Activated CD4-positive, alpha-beta T cell treated with anti-CD3 and anti-CD28 coated beads, Interleukin-2, amount 10 ng/mL, durations not matched to agents 7 days and 5 days (primary cell): ENCODE data around the gene USP17L27. TPM values are rescaled to one million over a fixed set of nuclear protein-coding genes. Genes with fewer than 3 reads are reported as not detected.
"Not testable (repeated sequence)": the region's sequence is repeated elsewhere in the genome, so short reads cannot be mapped to it uniquely, and the experiment has no call there.

Experiments used
- CTCF ChIA-PET: fragments of 350-600 bp; sonication (Branson Sonifier 250); formaldehyde crosslinking; loops from one replicate; lab custom pipeline; 2021; ENCODE audit warnings: antibody characterized with exemption; lab: Charles Lee
- POLR2A ChIA-PET: fragments of 350-600 bp; sonication (Branson Sonifier 250); formaldehyde crosslinking; loops from one replicate; lab custom pipeline; 2021; ENCODE audit warnings: antibody characterized with exemption; lab: Charles Lee
- DNase-seq: peaks from one replicate; pipeline ENCODE4 v3.0.0-alpha.2; 2020
- H3K27ac Mint-ChIP-seq: one replicate; pipeline ENCODE4 v1.8.0; 2021; ENCODE audit warnings: mild to moderate bottlenecking, moderate library complexity, mixed read lengths
- H3K27me3 Mint-ChIP-seq: one replicate; pipeline ENCODE4 v1.8.0; 2021; ENCODE audit warnings: mixed read lengths
- H3K36me3 Mint-ChIP-seq: one replicate; pipeline ENCODE4 v1.8.0; 2021; ENCODE audit warnings: low read depth, mixed read lengths
- H3K4me1 Mint-ChIP-seq: one replicate; pipeline ENCODE4 v1.8.0; 2021; ENCODE audit warnings: mixed read lengths
- H3K4me3 Mint-ChIP-seq: one replicate; pipeline ENCODE4 v1.8.0; 2021; ENCODE audit warnings: mild to moderate bottlenecking, moderate library complexity, mixed read lengths
- H3K9me3 Mint-ChIP-seq: one replicate; pipeline ENCODE4 v1.8.0; 2021; ENCODE audit warnings: mixed read lengths
- total RNA-seq, 2 experiments: library from RNA; stranded (reverse); gene quantifications; one replicate each; pipeline ENCODE4 v1.2.3, GENCODE V29; 2021

The USP17L27 gene
- not detected for total RNA-seq

- POLR2A ChIA-PET, DNase-seq, H3K36me3 Mint-ChIP-seq, H3K27ac Mint-ChIP-seq, H3K4me1 Mint-ChIP-seq, CTCF ChIA-PET, H3K9me3 Mint-ChIP-seq, H3K27me3 Mint-ChIP-seq, H3K4me3 Mint-ChIP-seq: not testable (repeated sequence)
Observed at GRCh38 chr4:9343848-9344247, at the start of gene USP17L27. Gene USP17L27 (plus strand): TSS chr4:9344148. CDS start chr4:9344148, 0 bp downstream.

DNA sequence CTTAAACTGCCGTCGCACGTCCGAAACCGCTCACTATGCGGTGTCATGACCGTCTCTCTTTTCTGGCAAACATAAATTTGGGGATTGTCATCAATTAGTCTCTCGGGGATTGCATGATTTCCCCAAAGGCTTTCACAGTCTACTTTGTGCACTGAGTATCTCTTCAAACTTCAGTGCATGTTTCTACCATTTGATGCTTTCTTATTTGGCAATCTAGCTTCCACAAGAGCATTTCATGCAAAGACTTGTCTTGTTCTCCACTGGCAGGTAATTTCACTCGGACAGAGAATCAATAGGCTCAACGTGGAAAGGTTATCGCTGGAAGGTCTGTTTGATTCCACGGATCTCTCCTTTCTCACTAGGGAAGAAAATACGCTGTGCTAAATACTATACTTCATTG is 19.8 kb upstream of the USP17L27 start:
- H3K27me3 Mint-ChIP-seq, H3K27ac Mint-ChIP-seq, H3K4me1 Mint-ChIP-seq, H3K4me3 Mint-ChIP-seq, CTCF ChIA-PET, H3K36me3 Mint-ChIP-seq, DNase-seq, H3K9me3 Mint-ChIP-seq, POLR2A ChIA-PET: not testable (repeated sequence)

- POLR2A ChIA-PET, H3K4me3 Mint-ChIP-seq, H3K36me3 Mint-ChIP-seq, H3K27ac Mint-ChIP-seq, H3K4me1 Mint-ChIP-seq, CTCF ChIA-PET, DNase-seq, H3K9me3 Mint-ChIP-seq, H3K27me3 Mint-ChIP-seq: not testable (repeated sequence)
Observed at GRCh38 chr4:9324865-9325264, 19.1 kb upstream of the USP17L27 start, which contains the start of gene USP17L24. Gene USP17L24 (plus strand): TSS chr4:9325165. CDS start chr4:9325165, 0 bp downstream.

- H3K9me3 Mint-ChIP-seq, DNase-seq, CTCF ChIA-PET, H3K27ac Mint-ChIP-seq, H3K27me3 Mint-ChIP-seq, H3K4me1 Mint-ChIP-seq, H3K36me3 Mint-ChIP-seq, POLR2A ChIA-PET, H3K4me3 Mint-ChIP-seq: not testable (repeated sequence)
Observed at GRCh38 chr4:9329611-9330010, 14.3 kb upstream of the USP17L27 start, which contains the start of gene USP17L25. Gene USP17L25 (plus strand): TSS chr4:9329911. CDS start chr4:9329911, 0 bp downstream.

- POLR2A ChIA-PET, H3K36me3 Mint-ChIP-seq, CTCF ChIA-PET, H3K27ac Mint-ChIP-seq, H3K9me3 Mint-ChIP-seq, DNase-seq, H3K4me3 Mint-ChIP-seq, H3K4me1 Mint-ChIP-seq, H3K27me3 Mint-ChIP-seq: not testable (repeated sequence)
Observed at GRCh38 chr4:9334358-9334757, 9.6 kb upstream of the USP17L27 start, which contains the start of gene USP17L26. Gene USP17L26 (plus strand): TSS chr4:9334658. CDS start chr4:9334658, 0 bp downstream.

GRCh38 chr4:9339103-9339502 is 4.8 kb upstream of the USP17L27 start, which contains the start of gene USP17L5:
Gene USP17L5 (plus strand): TSS chr4:9339403. CDS start chr4:9339403, 0 bp downstream.
- H3K27me3 Mint-ChIP-seq, CTCF ChIA-PET, POLR2A ChIA-PET, H3K4me3 Mint-ChIP-seq, DNase-seq, H3K36me3 Mint-ChIP-seq, H3K27ac Mint-ChIP-seq, H3K4me1 Mint-ChIP-seq, H3K9me3 Mint-ChIP-seq: not testable (repeated sequence)

- H3K36me3 Mint-ChIP-seq, H3K27me3 Mint-ChIP-seq, DNase-seq, CTCF ChIA-PET, H3K27ac Mint-ChIP-seq, H3K4me1 Mint-ChIP-seq, H3K9me3 Mint-ChIP-seq, H3K4me3 Mint-ChIP-seq, POLR2A ChIA-PET: not testable (repeated sequence)
Observed at GRCh38 chr4:9348593-9348992, 4.6 kb downstream of the USP17L27 start, which contains the start of gene USP17L28. Gene USP17L28 (plus strand): TSS chr4:9348893. CDS start chr4:9348893, 0 bp downstream.

DNA sequence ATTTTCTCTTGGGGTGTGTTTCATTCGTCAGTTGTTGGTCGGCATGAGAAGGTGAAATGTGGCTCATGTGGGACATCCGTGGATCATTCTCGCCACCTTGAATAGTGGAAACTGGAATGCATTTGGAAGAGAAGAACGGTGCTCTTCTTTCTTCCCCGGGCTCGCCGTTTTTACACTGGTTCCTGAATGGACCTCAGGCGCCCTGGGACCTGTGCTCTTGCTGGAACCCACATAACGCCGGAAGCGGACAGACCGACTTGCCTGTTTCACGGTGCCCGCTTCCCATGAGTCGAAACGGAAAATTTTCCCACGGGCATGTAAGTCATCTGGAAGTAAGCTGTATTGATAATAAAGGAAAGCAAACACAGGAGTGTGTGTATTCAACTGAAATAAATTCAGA is 6.9 kb downstream of the USP17L27 start:
- H3K27me3 Mint-ChIP-seq, CTCF ChIA-PET, H3K4me1 Mint-ChIP-seq, POLR2A ChIA-PET, H3K4me3 Mint-ChIP-seq, H3K27ac Mint-ChIP-seq, H3K9me3 Mint-ChIP-seq, DNase-seq, H3K36me3 Mint-ChIP-seq: not testable (repeated sequence)

- POLR2A ChIA-PET, H3K4me1 Mint-ChIP-seq, H3K27me3 Mint-ChIP-seq, CTCF ChIA-PET, DNase-seq, H3K36me3 Mint-ChIP-seq, H3K4me3 Mint-ChIP-seq, H3K9me3 Mint-ChIP-seq, H3K27ac Mint-ChIP-seq: not testable (repeated sequence)
Observed at GRCh38 chr4:9353338-9353737, 9.4 kb downstream of the USP17L27 start, which contains the start of gene USP17L29. Gene USP17L29 (plus strand): TSS chr4:9353638. CDS start chr4:9353638, 0 bp downstream.

DNA sequence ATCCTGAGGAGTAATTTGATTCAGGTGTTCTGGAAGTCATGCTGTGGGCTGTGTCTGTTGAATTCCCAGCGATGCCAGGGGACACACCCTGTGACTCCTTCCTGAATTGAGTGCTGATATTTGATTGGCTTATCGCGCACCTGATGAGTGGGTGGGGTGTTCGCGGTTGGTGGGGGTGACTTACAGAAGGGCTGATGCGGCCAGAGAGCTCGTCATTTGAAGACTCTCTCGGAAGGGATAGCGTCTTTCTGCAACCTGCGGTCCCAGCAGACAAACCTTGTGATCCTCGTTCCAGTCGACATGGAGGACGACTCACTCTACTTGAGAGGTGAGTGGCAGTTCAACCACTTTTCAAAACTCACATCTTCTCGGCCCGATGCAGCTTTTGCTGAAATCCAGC is 18.9 kb downstream of the USP17L27 start, which contains the start of gene USP17L30:
Gene USP17L30, plus strand, starts transcription at position 301 of the 400 bp plus-strand sequence. Its CDS starts 0 bp downstream, at position 301.
- CTCF ChIA-PET, H3K4me1 Mint-ChIP-seq, H3K36me3 Mint-ChIP-seq, H3K9me3 Mint-ChIP-seq, H3K4me3 Mint-ChIP-seq, DNase-seq, H3K27ac Mint-ChIP-seq, POLR2A ChIA-PET, H3K27me3 Mint-ChIP-seq: not testable (repeated sequence)

DNA sequence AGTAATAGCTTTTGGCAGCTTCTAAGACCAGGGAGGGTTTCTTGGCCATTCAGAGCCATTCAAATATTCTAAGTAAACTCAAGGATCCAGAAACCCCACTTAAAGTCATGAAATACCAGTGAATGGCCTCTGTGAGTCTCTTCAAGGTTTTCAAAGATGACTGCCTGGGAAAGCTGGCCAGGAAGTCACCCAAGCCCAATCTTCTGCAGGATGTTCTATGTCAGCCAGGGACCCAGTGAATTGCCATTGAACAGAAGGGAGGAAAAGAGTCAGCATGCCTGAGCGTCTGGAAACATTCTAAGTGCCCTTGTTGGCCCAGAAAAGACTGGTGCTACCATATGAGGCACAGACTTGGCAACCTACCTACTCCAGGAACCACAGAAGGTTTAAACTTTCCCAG is 35.9 kb downstream of the USP17L27 start:
- H3K27ac Mint-ChIP-seq, H3K4me1 Mint-ChIP-seq, H3K27me3 Mint-ChIP-seq, H3K9me3 Mint-ChIP-seq, POLR2A ChIA-PET, DNase-seq, H3K4me3 Mint-ChIP-seq, H3K36me3 Mint-ChIP-seq, CTCF ChIA-PET: not testable (repeated sequence)

GRCh38 chr4:9381012-9381534 is 37.1 kb downstream of the USP17L27 start:
- H3K36me3 Mint-ChIP-seq, H3K27ac Mint-ChIP-seq, POLR2A ChIA-PET, CTCF ChIA-PET, H3K9me3 Mint-ChIP-seq, H3K27me3 Mint-ChIP-seq, H3K4me1 Mint-ChIP-seq: not testable (repeated sequence)
- DNase-seq, result peak; percentile 56
- peak overlapping the region; percentile 52 for H3K4me3 Mint-ChIP-seq

DNA sequence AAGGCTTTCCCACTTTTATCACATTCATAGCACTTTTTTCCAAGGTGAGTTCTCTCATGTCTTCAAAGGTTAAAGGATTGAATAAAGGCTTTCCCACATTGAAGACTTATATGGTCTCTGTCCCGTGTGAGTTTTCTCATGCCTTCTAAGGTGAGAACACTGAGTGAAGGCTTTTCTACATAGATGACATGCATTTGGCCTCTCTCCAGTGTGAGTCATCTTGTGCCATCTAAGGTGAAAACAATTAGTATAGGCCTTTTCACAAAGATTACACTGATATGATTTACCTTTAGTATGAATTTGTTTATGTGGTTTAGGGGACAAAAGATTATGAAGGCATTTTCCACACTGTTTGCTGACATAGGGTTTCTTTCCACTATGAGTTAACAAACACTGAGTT is 40.2 kb downstream of the USP17L27 start:
- DNase-seq, result no peak
- no peak overlapping the region for H3K4me3 Mint-ChIP-seq
- no peaks in the 10 kb centered on the region for H3K9me3 Mint-ChIP-seq
- no peaks in the 10 kb centered on the region for H3K36me3 Mint-ChIP-seq
- no peaks in the 10 kb centered on the region for H3K27me3 Mint-ChIP-seq
- ChIA-PET POLR2A (no interaction called here), CTCF (no interaction called here)
- H3K27ac Mint-ChIP-seq, result no peak overlapping the region
- peaks cover 2% of the 10 kb centered on the region for H3K4me1 Mint-ChIP-seq

DNA sequence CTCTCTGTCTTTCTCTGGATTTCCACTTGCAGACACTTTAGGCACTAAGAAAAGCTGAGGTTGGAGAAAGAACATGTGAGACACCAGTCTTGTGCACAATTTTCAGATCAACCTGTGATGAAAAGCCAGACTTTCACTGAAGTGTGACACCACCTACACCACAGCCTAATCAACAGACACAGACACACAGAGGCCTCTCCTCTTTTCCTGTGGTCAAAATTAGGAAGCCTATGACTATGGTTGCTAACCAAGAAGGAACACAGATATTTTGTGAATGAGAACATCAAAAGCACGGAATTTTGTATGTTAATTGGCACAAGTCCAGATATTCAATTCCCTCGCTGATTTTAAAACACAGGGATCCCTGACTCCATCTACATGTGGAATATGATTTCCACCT is 45.1 kb downstream of the USP17L27 start:
- H3K27ac Mint-ChIP-seq, H3K27me3 Mint-ChIP-seq, DNase-seq, H3K9me3 Mint-ChIP-seq, H3K4me3 Mint-ChIP-seq, H3K4me1 Mint-ChIP-seq, H3K36me3 Mint-ChIP-seq, POLR2A ChIA-PET, CTCF ChIA-PET: not testable (repeated sequence)
